Right atrium auricular region (tissue), 2 donors: ENCODE measurements around the gene LHCGR. TPM values are rescaled to one million over a fixed set of nuclear protein-coding genes. Genes with fewer than 3 reads are reported as not detected.

Experiments used
- DNase-seq: peaks from one replicate; pipeline ENCODE4 v3.0.0-alpha.2; 2019; ENCODE audit warnings: low spot score
- H3K27ac ChIP-seq, 2 donors: fragments of 200-600 bp; sonication (generic); 1 replicate in 1 of 2; 2 replicates in 1 of 2; pipeline ENCODE4 v1.5.1; 2016 to 2019
- H3K27me3 ChIP-seq, 2 donors: fragments of 200-600 bp; sonication (generic); one replicate each; pipeline versions ENCODE4 v1.5.1 to v1.6.0; 2017 to 2019
- H3K36me3 ChIP-seq: fragments of 200-600 bp; sonication (generic); one replicate; pipeline ENCODE4 v1.5.1; 2016
- H3K4me1 ChIP-seq, 2 donors: fragments of 200-600 bp; sonication (generic); one replicate each; pipeline versions ENCODE4 v1.5.1 to v1.6.0; 2017 to 2019
- H3K4me3 ChIP-seq, 2 donors: fragments of 200-600 bp; sonication (generic); 1 replicate in 1 of 2; 2 replicates in 1 of 2; pipeline ENCODE4 v1.5.1; 2017 to 2019; ENCODE audit warnings: mild to moderate bottlenecking in 1 of 2, moderate library complexity in 1 of 2
- H3K9me3 ChIP-seq, 2 donors: fragments of 200-600 bp; sonication (generic); one replicate each; pipeline ENCODE4 v1.5.1; 2019
- CTCF ChIP-seq, 2 donors: fragments of 200-600 bp; sonication (generic); IDR thresholded peaks; one replicate each; pipeline ENCODE4 v1.5.1; 2019; ENCODE audit warnings: antibody characterized with exemption in 2 of 2
- total RNA-seq, 2 donors: library from RNA; depleted of rRNA; stranded (reverse); fragments of >200 nt; gene quantifications; one replicate each; pipeline ENCODE4 v1.1.0, GENCODE V29; 2016

LHCGR gene
- total RNA-seq, 2 donors from 2014 or later: not detected

GRCh38 chr2:48719480-48720177 is 35.9 kb downstream of the LHCGR start:
- Histone ChIP-seq H3K4me1 (peaks cover 0 to 14% of the 10 kb centered on the region in 2 donors), H3K4me3 (no peak overlapping the region), H3K27me3 (no peaks in the 10 kb centered on the region), H3K27ac (no peak overlapping the region), H3K36me3 (no peaks in the 10 kb centered on the region), H3K9me3 (no peaks in the 10 kb centered on the region)
- no peak for DNase-seq
- TF ChIP-seq CTCF (IDR thresholded peaks at IDR 0.05): no peak

GRCh38 chr2:48717846-48718245 is 37.7 kb downstream of the LHCGR start:
- Histone ChIP-seq H3K9me3 (no peaks in the 10 kb centered on the region), H3K4me3 (no peak overlapping the region), H3K36me3 (no peaks in the 10 kb centered on the region), H3K4me1 (peaks cover 0 to 28% of the 10 kb centered on the region in 2 donors), H3K27me3 (no peaks in the 10 kb centered on the region), H3K27ac (no peak overlapping the region)
- DNase-seq: no peak
- TF ChIP-seq CTCF (IDR thresholded peaks at IDR 0.05): no peak

GRCh38 chr2:48715956-48716355 is 39.6 kb downstream of the LHCGR start:
- Histone ChIP-seq H3K9me3 (no peaks in the 10 kb centered on the region), H3K27me3 (no peaks in the 10 kb centered on the region), H3K36me3 (no peaks in the 10 kb centered on the region), H3K27ac (no peak overlapping the region), H3K4me1 (peaks cover 0 to 28% of the 10 kb centered on the region in 2 donors), H3K4me3 (no peak overlapping the region)
- no peak for DNase-seq
- no peak for TF ChIP-seq CTCF (IDR thresholded peaks at IDR 0.05)

- H3K4me1 ChIP-seq: peaks cover 0 to 28% of the 10 kb centered on the region in 2 donors
- H3K36me3 ChIP-seq: no peaks in the 10 kb centered on the region
- TF ChIP-seq CTCF (IDR thresholded peaks at IDR 0.05): no peak
- peak; percentile 65 for DNase-seq
- H3K27ac ChIP-seq: peak overlapping the region in 1 of 2 donors; percentile 2
- H3K9me3 ChIP-seq: no peaks in the 10 kb centered on the region
- no peak overlapping the region for H3K4me3 ChIP-seq
- no peaks in the 10 kb centered on the region for H3K27me3 ChIP-seq
These were observed 40.3 kb downstream of the LHCGR start for GRCh38 chr2:48715042-48715899.

- peak overlapping the region in 1 of 2 donors; percentile 35 for H3K27ac ChIP-seq
- DNase-seq: no peak
- peaks cover 0 to 28% of the 10 kb centered on the region in 2 donors for H3K4me1 ChIP-seq
- H3K27me3 ChIP-seq: no peaks in the 10 kb centered on the region
- no peaks in the 10 kb centered on the region for H3K9me3 ChIP-seq
- no peaks in the 10 kb centered on the region for H3K36me3 ChIP-seq
- H3K4me3 ChIP-seq: no peak overlapping the region
- TF ChIP-seq CTCF (IDR thresholded peaks at IDR 0.05): no peak
These were observed 41.3 kb downstream of the LHCGR start for GRCh38 chr2:48714245-48714644.
